PC-9 (cell line): ENCODE data around the gene BLOC1S4. TPM values are rescaled to one million over a fixed set of nuclear protein-coding genes. Genes with fewer than 3 reads are reported as not detected.

Experiments
- BruUV-seq: library from RNA; stranded (reverse); fragments of 400-500 nt; replicated peaks from 2 replicates; lab custom pipeline; 2021; lab: Mats Ljungman, UMichigan
- CTCF ChIA-PET: fragments of 300-600 bp; sonication (Branson Sonifier 250); formaldehyde crosslinking; loops from one replicate; lab custom pipeline; 2022; ENCODE audit warnings: antibody characterized with exemption; lab: Charles Lee
- POLR2A ChIA-PET: fragments of 300-600 bp; sonication (Branson Sonifier 250); formaldehyde crosslinking; loops from one replicate; lab custom pipeline; 2022; ENCODE audit warnings: antibody characterized with exemption; ENCODE audit not compliant: unreplicated experiment; lab: Charles Lee
- DNase-seq, 2 experiments: peaks; one replicate each; pipeline versions ENCODE4 v3.0.0 to v3.0.0-alpha.2; 2015 to 2022; ENCODE audit warnings: mixed read lengths in 1 of 2
- H2AFZ ChIP-seq: fragments of 200-600 bp; sonication (generic); 2 replicates; pipeline ENCODE4 v1.8.1; 2017; ENCODE audit warnings: antibody characterized with exemption
- H3F3A ChIP-seq: fragments of 200-600 bp; sonication (generic); 2 replicates; pipeline ENCODE4 v1.8.1; 2017; ENCODE audit warnings: antibody characterized with exemption, mild to moderate bottlenecking, low read depth; ENCODE audit not compliant: insufficient read depth
- H3K27ac ChIP-seq: fragments of 200-600 bp; sonication (generic); 2 replicates; pipeline ENCODE4 v1.6.1; 2016; ENCODE audit warnings: mixed run types
- H3K27me3 ChIP-seq: fragments of 200-600 bp; sonication (generic); 2 replicates; pipeline ENCODE4 v1.6.1; 2016; ENCODE audit warnings: low read depth, mixed run types; ENCODE audit not compliant: insufficient read depth
- H3K36me3 ChIP-seq: fragments of 200-600 bp; sonication (generic); 2 replicates; pipeline ENCODE4 v1.6.1; 2016; ENCODE audit warnings: low read depth, mixed run types
- H3K4me1 ChIP-seq: fragments of 200-600 bp; sonication (generic); replicated peaks from 2 replicates; pipeline ENCODE4 v1.6.1; 2016; ENCODE audit warnings: mixed run types; ENCODE audit not compliant: insufficient read depth
- H3K4me2 ChIP-seq: fragments of 200-600 bp; sonication (generic); 2 replicates; pipeline ENCODE4 v1.6.1; 2017; ENCODE audit warnings: mixed run types
- H3K4me3 ChIP-seq: fragments of 200-600 bp; sonication (generic); 2 replicates; pipeline ENCODE4 v1.6.1; 2016; ENCODE audit warnings: mixed run types
- H3K79me2 ChIP-seq: fragments of 200-600 bp; sonication (generic); 2 replicates; pipeline ENCODE4 v1.6.1; 2017; ENCODE audit warnings: low read depth, mixed run types
- H3K9me2 ChIP-seq: fragments of 200-600 bp; sonication (generic); 2 replicates; pipeline ENCODE4 v1.8.1; 2017; ENCODE audit warnings: mild to moderate bottlenecking; ENCODE audit not compliant: insufficient read depth
- H3K9me3 ChIP-seq: fragments of 200-600 bp; sonication (generic); 2 replicates; pipeline ENCODE4 v1.8.1; 2016; ENCODE audit warnings: low read depth; ENCODE audit not compliant: insufficient read depth
- H4K20me1 ChIP-seq: fragments of 200-600 bp; sonication (generic); 2 replicates; pipeline ENCODE4 v1.8.1; 2017; ENCODE audit not compliant: insufficient read depth
- EZH2 ChIP-seq: fragments of 200-600 bp; sonication (generic); IDR thresholded peaks from 2 replicates; pipeline ENCODE4 v1.8.0; 2017; ENCODE audit warnings: antibody characterized with exemption, low read depth
- intact Hi-C: fragments of 100-400 bp; cut with micrococcal nuclease; formaldehyde crosslinking; loops from one replicate; pipeline ENCODE4 v1.10.0; 2022; ENCODE audit not compliant: unreplicated experiment
- total RNA-seq: library from RNA; stranded (reverse); gene quantifications from 2 replicates; pipeline ENCODE4 v1.2.3, GENCODE V29; 2021
- TF ChIP-seq, protein P1 (sequence below): fragments of 200-600 bp; sonication (generic); conservative IDR thresholded peaks from 2 replicates; pipeline ENCODE4 v1.6.1; 2017; ENCODE audit warnings: mixed run types, antibody characterized with exemption, mild to moderate bottlenecking, moderate library complexity

The BLOC1S4 gene
- total RNA-seq, 1 experiment from 2014 or later = 11.7 TPM

DNA sequence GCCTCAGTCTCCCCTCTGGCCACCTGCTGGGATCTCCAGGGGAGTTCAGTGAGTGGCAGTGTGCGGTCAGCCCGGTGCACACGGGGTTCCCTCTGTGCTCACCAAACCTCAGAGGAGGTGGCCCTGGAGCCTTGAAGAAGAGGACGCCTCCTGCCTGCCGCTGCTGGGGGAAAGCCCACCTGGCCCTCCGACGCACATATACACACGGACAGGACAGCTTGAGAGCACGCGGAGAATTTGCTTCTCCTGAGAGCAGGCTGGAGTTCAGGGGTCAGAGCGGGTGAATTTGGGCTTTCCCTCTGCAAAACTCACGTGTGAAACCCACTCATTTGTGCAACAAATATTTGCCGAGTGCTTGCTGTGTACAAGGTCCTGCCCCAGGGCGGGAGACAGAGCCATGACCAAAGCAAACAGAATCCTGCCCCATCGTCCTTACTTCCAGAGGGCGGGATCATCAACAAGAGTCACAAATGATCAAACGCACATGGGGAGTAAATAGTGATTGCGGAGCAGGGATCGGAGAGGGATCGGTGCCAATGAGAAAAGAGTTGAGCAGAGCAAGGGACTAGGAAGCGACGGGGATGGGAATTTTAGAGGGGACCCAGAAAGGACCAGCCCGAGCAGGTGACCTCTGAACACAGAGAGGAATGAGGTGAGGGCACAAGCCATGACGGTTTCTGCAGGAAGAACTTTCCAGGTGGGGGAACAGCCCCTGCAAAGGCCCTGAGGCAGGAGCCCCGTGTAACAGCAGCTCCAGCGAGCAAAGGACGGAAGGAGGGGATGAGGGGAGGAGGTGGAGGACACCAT is 17.6 kb downstream of the BLOC1S4 start:
- BruUV-seq = no TSS peak
- no peak overlapping the region for H3K4me3 ChIP-seq
- H4K20me1 ChIP-seq = no peaks in the 10 kb centered on the region
- intact Hi-C loops = no loop called here
- H3K9me2 ChIP-seq = no peaks in the 10 kb centered on the region
- ChIA-PET POLR2A (no interaction called here), CTCF (no interaction called here)
- no peaks in the 10 kb centered on the region for H3K36me3 ChIP-seq
- peak overlapping the region; percentile 78 for H3K4me2 ChIP-seq
- H3K9me3 ChIP-seq = no peaks in the 10 kb centered on the region
- H3K4me1 ChIP-seq = peaks cover 25% of the 10 kb centered on the region
- no peak for DNase-seq
- H3F3A ChIP-seq = peaks cover 5% of the 10 kb centered on the region; the same call in 1 of the 2 replicates
- no peaks in the 10 kb centered on the region for H3K27me3 ChIP-seq
- no peak overlapping the region for H2AFZ ChIP-seq
- TF ChIP-seq, protein P1, sequence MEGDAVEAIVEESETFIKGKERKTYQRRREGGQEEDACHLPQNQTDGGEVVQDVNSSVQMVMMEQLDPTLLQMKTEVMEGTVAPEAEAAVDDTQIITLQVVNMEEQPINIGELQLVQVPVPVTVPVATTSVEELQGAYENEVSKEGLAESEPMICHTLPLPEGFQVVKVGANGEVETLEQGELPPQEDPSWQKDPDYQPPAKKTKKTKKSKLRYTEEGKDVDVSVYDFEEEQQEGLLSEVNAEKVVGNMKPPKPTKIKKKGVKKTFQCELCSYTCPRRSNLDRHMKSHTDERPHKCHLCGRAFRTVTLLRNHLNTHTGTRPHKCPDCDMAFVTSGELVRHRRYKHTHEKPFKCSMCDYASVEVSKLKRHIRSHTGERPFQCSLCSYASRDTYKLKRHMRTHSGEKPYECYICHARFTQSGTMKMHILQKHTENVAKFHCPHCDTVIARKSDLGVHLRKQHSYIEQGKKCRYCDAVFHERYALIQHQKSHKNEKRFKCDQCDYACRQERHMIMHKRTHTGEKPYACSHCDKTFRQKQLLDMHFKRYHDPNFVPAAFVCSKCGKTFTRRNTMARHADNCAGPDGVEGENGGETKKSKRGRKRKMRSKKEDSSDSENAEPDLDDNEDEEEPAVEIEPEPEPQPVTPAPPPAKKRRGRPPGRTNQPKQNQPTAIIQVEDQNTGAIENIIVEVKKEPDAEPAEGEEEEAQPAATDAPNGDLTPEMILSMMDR = no peak
- no peak for TF ChIP-seq EZH2
- H3K27ac ChIP-seq = peak overlapping the region; percentile 100
- 0 out of 2 replicates have a peak, but pooled peaks cover 3% of the 10 kb centered on the region for H3K79me2 ChIP-seq

GRCh38 chr4:6734165-6734786 is 18.3 kb downstream of the BLOC1S4 start:
- H4K20me1 ChIP-seq = no peaks in the 10 kb centered on the region
- no peak overlapping the region for H3K4me3 ChIP-seq
- peaks cover 5% of the 10 kb centered on the region; the same call in 1 of the 2 replicates for H3F3A ChIP-seq
- no peak overlapping the region for H3K4me2 ChIP-seq
- H3K36me3 ChIP-seq = no peaks in the 10 kb centered on the region
- no peaks in the 10 kb centered on the region for H3K9me2 ChIP-seq
- 0 out of 2 replicates have a peak, but pooled peaks cover 3% of the 10 kb centered on the region for H3K79me2 ChIP-seq
- no peak for DNase-seq
- TF ChIP-seq, protein P1 = no peak
- TF ChIP-seq EZH2 = no peak
- no peaks in the 10 kb centered on the region for H3K9me3 ChIP-seq
- POLR2A ChIA-PET = interaction anchor here (0.6 to 0.7 kb wide), 2 partner anchors 35 to 74 kb away, joined by 3 to 6 read pairs; no protein-coding TSS in a partner anchor
- H2AFZ ChIP-seq = no peak overlapping the region
- BruUV-seq = no TSS peak
- H3K27me3 ChIP-seq = no peaks in the 10 kb centered on the region
- CTCF ChIA-PET = no interaction called here
- H3K27ac ChIP-seq = no peak overlapping the region
- H3K4me1 ChIP-seq = peaks cover 25% of the 10 kb centered on the region
- intact Hi-C loops = no loop called here

GRCh38 chr4:6739920-6740319 is 23.9 kb downstream of the BLOC1S4 start:
- Histone ChIP-seq H3K9me2 (no peaks in the 10 kb centered on the region), H3K4me2 (no peak overlapping the region), H3K27ac (no peak overlapping the region), H3K79me2 (no peaks in the 10 kb centered on the region), H3K9me3 (no peaks in the 10 kb centered on the region), H3K27me3 (no peaks in the 10 kb centered on the region), H3F3A (no peaks in the 10 kb centered on the region), H3K36me3 (no peaks in the 10 kb centered on the region), H4K20me1 (no peaks in the 10 kb centered on the region), H3K4me3 (no peak overlapping the region), H2AFZ (no peak overlapping the region), H3K4me1 (no peaks in the 10 kb centered on the region)
- ChIA-PET CTCF (no interaction called here), POLR2A (no interaction called here)
- no peak for DNase-seq
- TF ChIP-seq, protein P1 = no peak
- no peak for TF ChIP-seq EZH2
- intact Hi-C loops = no loop called here
- BruUV-seq = no TSS peak
